A549 treated with ZK216348 at 1 μM for 4 hours (cell line): ENCODE measurements around the gene SQOR. TPM values are rescaled to one million over a fixed set of nuclear protein-coding genes. Genes with fewer than 3 reads are reported as not detected.

Source experiments
- total RNA-seq: library from RNA; stranded (reverse); fragments of 200-300 nt; extraction: Qiagen RNA extraction; gene quantifications from 5 replicates; pipeline ENCODE4 v1.2.3, GENCODE V29; 2022; ENCODE audit warnings: low read depth

The SQOR gene
- 75.5 to 83.2 TPM (median 79.2 TPM) in 5 replicates for total RNA-seq

DNA sequence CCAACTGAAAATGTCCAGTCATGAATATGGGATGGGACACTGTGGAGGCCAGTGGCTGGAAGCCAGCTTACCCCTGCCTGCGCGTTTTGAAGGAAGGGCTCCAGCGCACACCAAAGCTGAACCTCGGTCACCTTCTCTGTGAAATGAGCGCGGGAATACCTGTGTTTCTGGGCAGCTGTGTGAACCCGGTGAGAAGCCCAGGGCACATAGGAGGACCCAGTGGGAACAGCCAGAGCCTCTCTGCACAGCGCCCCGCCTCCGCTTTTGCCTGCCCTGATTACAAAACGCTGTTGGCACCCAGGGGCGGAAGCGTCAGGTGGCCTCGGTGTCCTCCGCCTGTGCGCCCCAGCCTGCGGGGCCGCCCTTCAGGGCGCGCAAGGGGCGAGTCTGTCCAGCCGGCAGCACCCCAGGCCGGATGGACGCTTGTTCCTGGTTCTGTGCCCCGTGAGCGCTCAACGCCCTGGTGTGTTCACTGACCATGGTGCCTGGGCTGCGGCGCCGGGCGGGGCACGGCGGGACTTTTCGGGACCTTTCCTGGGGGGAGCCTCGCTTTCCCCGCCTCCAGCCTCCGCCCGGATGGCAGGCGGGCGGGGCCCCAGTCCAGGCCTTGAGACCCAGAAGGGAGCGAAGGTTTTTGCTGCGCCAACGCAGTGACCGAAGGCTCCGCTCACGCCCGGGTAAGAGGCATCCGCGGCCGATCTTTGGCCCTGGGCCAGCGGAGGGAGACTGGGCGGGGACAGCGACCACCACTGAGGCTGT is at the start of gene SQOR:
SQOR (plus strand) TSS at position 598 of the 759 bp plus-strand sequence. CDS start 23,895 bp downstream, outside the sequence.

DNA sequence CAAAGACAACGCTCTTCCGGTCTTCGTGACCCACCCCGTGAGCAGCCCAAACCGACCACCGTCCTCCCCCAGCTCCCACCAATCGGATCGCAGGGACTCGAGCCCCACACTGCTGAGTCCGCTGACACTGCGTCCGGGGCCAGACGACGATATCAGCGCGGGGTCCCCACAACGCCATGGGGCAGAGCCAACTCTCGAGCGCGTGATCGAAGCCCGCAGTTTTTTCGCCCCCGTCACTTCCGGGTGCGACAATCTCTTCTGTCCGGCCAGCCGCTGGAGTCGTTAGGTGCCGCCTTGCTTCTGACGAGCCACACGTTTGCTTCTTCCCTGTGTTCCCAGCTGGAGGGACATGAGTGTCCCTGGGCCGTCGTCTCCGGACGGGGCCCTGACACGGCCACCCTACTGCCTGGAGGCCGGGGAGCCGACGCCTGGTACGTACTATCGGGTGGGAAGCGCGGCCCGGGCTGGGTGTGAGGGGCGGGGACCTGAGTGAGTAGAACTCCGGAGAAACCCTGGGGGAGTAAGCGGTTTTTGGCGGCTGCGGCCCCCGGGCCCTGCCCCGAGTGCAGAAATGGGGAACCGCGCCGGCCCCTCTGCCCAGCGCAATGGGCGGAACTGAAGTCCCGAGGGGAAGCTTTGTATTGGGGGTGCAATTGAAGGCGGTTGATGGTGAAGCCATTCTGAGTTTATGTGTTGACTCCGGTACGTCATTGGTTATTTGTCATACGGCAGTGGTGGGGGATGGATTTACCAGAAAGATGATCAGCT is 47.5 kb upstream of the SQOR start, which contains the start of gene BLOC1S6:
BLOC1S6 (plus strand) TSS at position 285 of the 768 bp plus-strand sequence; CDS start at position 350, 65 bp downstream.

Other genes starting within 250 kb of the SQOR start
- gene SLC30A4, start 112.3 kb upstream of the SQOR start, total RNA-seq = 1.5 to 2.4 TPM (median 1.8 TPM) in 5 replicates
- 10.9 to 26.2 TPM (median 18.5 TPM) in 5 replicates for gene BLOC1S6, start 47.6 kb upstream of the SQOR start, total RNA-seq